GM12878 (cell line): ENCODE measurements around the gene LTA. TPM values are rescaled to one million over a fixed set of nuclear protein-coding genes. Genes with fewer than 3 reads are reported as not detected.

ENCODE experiments used
- BACH1 ChIP-seq: fragments of 450-650 bp; IDR thresholded peaks from 2 replicates; pipeline ENCODE4 v1.6.1; 2017; ENCODE audit warnings: mild to moderate bottlenecking, borderline replicate concordance
- BCL11A ChIP-seq: IDR thresholded peaks from 2 replicates; pipeline ENCODE4 v1.6.1; 2011; ENCODE audit warnings: low read depth, low read length
- CHD4 ChIP-seq: fragments of 200-600 bp; sonication (generic); IDR thresholded peaks from 2 replicates; pipeline ENCODE4 v1.6.1; 2016; ENCODE audit warnings: mild to moderate bottlenecking
- EP300 ChIP-seq, 2 experiments: fragments of 150-350 bp in 1 of 2; IDR thresholded peaks; 2 replicates each; pipeline ENCODE4 v1.6.1; 2011 to 2012; ENCODE audit warnings: low read depth in 2 of 2, low read length in 2 of 2, borderline replicate concordance in 1 of 2, improper control_type of control experiment in 1 of 2, inconsistent platforms in 1 of 2; ENCODE audit not compliant: control insufficient read depth in 1 of 2
- EZH2 ChIP-seq: IDR thresholded peaks from 2 replicates; pipeline ENCODE4 v1.6.1; 2012; ENCODE audit warnings: low read depth, mild to moderate bottlenecking, control low read depth, inconsistent platforms, low read length, borderline replicate concordance; ENCODE audit not compliant: control insufficient read depth
- LARP7 ChIP-seq: fragments of 450-650 bp; IDR thresholded peaks from 2 replicates; pipeline ENCODE4 v1.6.1; 2017; ENCODE audit warnings: mild to moderate bottlenecking
- MXI1 ChIP-seq: fragments of 150-350 bp; IDR thresholded peaks from 2 replicates; pipeline ENCODE4 v1.6.1; 2011; ENCODE audit warnings: low read depth, mild to moderate bottlenecking, inconsistent platforms, low read length, improper control_type of control experiment
- RAD51 ChIP-seq: fragments of 450-650 bp; IDR thresholded peaks from 2 replicates; pipeline ENCODE4 v1.6.1; 2016; ENCODE audit warnings: moderate library complexity, mild to moderate bottlenecking, inconsistent platforms
- RB1 ChIP-seq: fragments of 450-650 bp; formaldehyde crosslinking; IDR thresholded peaks from 2 replicates; pipeline ENCODE4 v1.6.1; 2017; ENCODE audit warnings: mild to moderate bottlenecking, borderline replicate concordance
- SMAD5 ChIP-seq: IDR thresholded peaks from 2 replicates; pipeline ENCODE4 v1.6.1; 2016; ENCODE audit warnings: antibody characterized with exemption, low read depth
- SREBF1 ChIP-seq: IDR thresholded peaks from 2 replicates; pipeline ENCODE4 v1.6.1; 2012; ENCODE audit warnings: mild to moderate bottlenecking, low read length
- WRNIP1 ChIP-seq: IDR thresholded peaks from 2 replicates; pipeline ENCODE4 v1.6.1; 2011; ENCODE audit warnings: low read depth, low read length, improper control_type of control experiment, borderline replicate concordance
- ZNF384 ChIP-seq: IDR thresholded peaks from 2 replicates; pipeline ENCODE4 v1.6.1; 2012; ENCODE audit warnings: low read depth, mild to moderate bottlenecking, low read length, improper control_type of control experiment, borderline replicate concordance
- ZSCAN29 ChIP-seq: fragments of 450-650 bp; IDR thresholded peaks from 2 replicates; pipeline ENCODE4 v1.6.1; 2017; ENCODE audit warnings: mild to moderate bottlenecking, moderate library complexity
- polyA plus RNA-seq, 11 experiments: library from polyadenylated mRNA; depleted of rRNA in 4 of 11; unstranded in 6 of 11; stranded (reverse) in 5 of 11; fragments of >200 nt; fragmentation: Nextera tagmentation in 4 of 11; fragmentation: Illumina TruSeq in 1 of 11; extraction: Ambion mirVana in 4 of 11; extraction: Trizol in 1 of 11; gene quantifications; 1 replicate in 1 of 11; 2 replicates in 10 of 11; pipeline versions ENCODE4 v1.2.1 to v1.2.3, GENCODE V29; 2011 to 2016; ENCODE audit warnings: inconsistent platforms in 2 of 11, missing spikeins in 2 of 11, low read depth in 1 of 11
- total RNA-seq, 4 experiments: library from RNA; depleted of rRNA in 3 of 4; stranded (reverse); fragments of >200 nt in 3 of 4; fragmentation: Illumina TruSeq in 1 of 4; extraction: Trizol in 1 of 4; gene quantifications; 2 replicates each; pipeline versions ENCODE4 v1.2.1 to v1.2.3, GENCODE V29; 2013 to 2021
- TF ChIP-seq, protein P1 (sequence below): fragments of 450-650 bp; formaldehyde crosslinking; IDR thresholded peaks from 2 replicates; pipeline ENCODE4 v1.4.0; 2022; ENCODE audit warnings: mild to moderate bottlenecking, moderate library complexity
- TF ChIP-seq, protein P2 (sequence below): fragments of 450-650 bp; IDR thresholded peaks from 2 replicates; pipeline ENCODE4 v1.6.1; 2014; ENCODE audit warnings: mild to moderate bottlenecking
- TF ChIP-seq, protein P3 (sequence below): IDR thresholded peaks from 2 replicates; pipeline ENCODE4 v1.6.1; 2011; ENCODE audit warnings: mild to moderate bottlenecking, low read depth, low read length, moderate library complexity; ENCODE audit not compliant: insufficient replicate concordance
- TF ChIP-seq, protein P4 (sequence below): IDR thresholded peaks from 2 replicates; pipeline ENCODE4 v1.6.1; 2012; ENCODE audit warnings: low read depth, low read length, improper control_type of control experiment
- TF ChIP-seq, protein P5 (sequence below): IDR thresholded peaks from 2 replicates; pipeline ENCODE4 v1.6.1; 2012; ENCODE audit warnings: low read length, inconsistent platforms
- TF ChIP-seq, protein P6 (sequence below): fragments of 450-650 bp; IDR thresholded peaks from 2 replicates; pipeline ENCODE4 v1.6.1; 2017; ENCODE audit warnings: low read depth, mild to moderate bottlenecking, moderate library complexity

Gene LTA
- total and polyA plus RNA-seq, 10 of the 15 experiments (the other 5 are each of a cell fraction or from before 2014, with no cell fraction given): 27.5 to 100 (median 75.1) TPM

DNA sequence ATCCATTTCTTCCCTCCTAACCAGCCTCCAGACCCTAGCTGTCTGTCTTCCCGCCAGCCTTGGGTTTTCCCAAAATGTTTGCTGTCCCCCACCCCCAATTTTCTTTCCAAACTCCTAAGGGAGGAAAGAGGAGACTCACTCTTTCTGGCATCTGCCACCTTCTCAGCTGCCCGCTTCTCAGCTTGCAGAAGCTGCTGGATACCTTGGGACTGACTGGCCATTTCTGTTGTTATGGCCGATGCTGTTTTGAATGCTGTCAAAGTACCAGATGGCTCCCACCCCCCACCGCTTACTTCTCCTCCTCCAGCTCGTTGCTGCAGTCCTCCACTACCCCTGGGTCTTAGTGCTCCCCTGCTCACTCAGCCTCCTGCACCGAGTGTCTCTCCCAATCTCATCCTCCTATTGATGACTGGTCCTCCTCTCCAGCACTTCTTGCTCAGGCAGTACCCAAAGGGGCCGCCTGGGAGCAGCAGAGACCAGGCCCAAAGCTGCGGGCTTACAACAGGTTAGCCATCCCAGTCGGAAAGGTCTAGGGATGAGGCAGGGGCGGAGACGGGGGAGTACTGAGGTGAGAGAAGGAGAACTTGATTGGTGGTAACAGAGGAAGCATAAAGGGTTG lies 25.6 kb upstream of the LTA start, which contains the start of gene ATP6V1G2 (continued):
- TF ChIP-seq, protein P1, sequence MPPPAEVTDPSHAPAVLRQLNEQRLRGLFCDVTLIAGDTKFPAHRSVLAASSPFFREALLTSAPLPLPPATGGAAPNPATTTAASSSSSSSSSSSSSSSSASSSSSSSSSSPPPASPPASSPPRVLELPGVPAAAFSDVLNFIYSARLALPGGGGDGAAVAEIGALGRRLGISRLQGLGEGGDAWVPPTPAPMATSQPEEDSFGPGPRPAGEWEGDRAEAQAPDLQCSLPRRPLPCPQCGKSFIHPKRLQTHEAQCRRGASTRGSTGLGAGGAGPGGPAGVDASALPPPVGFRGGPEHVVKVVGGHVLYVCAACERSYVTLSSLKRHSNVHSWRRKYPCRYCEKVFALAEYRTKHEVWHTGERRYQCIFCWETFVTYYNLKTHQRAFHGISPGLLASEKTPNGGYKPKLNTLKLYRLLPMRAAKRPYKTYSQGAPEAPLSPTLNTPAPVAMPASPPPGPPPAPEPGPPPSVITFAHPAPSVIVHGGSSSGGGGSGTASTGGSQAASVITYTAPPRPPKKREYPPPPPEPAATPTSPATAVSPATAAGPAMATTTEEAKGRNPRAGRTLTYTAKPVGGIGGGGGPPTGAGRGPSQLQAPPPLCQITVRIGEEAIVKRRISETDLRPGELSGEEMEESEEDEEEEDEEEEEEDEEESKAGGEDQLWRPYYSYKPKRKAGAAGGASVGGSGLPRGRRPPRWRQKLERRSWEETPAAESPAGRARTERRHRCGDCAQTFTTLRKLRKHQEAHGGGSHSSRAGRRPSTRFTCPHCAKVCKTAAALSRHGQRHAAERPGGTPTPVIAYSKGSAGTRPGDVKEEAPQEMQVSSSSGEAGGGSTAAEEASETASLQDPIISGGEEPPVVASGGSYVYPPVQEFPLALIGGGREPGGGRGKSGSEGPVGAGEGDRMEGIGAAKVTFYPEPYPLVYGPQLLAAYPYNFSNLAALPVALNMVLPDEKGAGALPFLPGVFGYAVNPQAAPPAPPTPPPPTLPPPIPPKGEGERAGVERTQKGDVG (CRISPR knock-in tag): no peak
- TF ChIP-seq MXI1 (no peak), RAD51 (no peak), ZSCAN29 (no peak), BACH1 (0 out of 2 replicates have a peak, but pooled peaks have one; percentile 29), CHD4 (no peak), BCL11A (no peak), EP300 (IDR thresholded peaks at IDR 0.05; ENCODE audit: borderline replicate concordance in 1 of 2, control insufficient read depth in 1 of 2, low read depth in 2 of 2, low read length in 2 of 2) (no peak), LARP7 (no peak), RB1 (peak; percentile 41; the same call in 1 of the 2 replicates), SMAD5 (no peak), WRNIP1 (no peak), ZNF384 (no peak), SREBF1 (no peak), EZH2 (no peak)
- TF ChIP-seq, protein P2, sequence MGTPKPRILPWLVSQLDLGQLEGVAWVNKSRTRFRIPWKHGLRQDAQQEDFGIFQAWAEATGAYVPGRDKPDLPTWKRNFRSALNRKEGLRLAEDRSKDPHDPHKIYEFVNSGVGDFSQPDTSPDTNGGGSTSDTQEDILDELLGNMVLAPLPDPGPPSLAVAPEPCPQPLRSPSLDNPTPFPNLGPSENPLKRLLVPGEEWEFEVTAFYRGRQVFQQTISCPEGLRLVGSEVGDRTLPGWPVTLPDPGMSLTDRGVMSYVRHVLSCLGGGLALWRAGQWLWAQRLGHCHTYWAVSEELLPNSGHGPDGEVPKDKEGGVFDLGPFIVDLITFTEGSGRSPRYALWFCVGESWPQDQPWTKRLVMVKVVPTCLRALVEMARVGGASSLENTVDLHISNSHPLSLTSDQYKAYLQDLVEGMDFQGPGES: 0 out of 2 replicates have a peak, but pooled peaks have one; percentile 22
- TF ChIP-seq, protein P3, sequence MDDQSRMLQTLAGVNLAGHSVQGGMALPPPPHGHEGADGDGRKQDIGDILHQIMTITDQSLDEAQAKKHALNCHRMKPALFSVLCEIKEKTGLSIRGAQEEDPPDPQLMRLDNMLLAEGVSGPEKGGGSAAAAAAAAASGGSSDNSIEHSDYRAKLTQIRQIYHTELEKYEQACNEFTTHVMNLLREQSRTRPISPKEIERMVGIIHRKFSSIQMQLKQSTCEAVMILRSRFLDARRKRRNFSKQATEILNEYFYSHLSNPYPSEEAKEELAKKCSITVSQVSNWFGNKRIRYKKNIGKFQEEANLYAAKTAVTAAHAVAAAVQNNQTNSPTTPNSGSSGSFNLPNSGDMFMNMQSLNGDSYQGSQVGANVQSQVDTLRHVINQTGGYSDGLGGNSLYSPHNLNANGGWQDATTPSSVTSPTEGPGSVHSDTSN: no peak
- TF ChIP-seq, protein P4, sequence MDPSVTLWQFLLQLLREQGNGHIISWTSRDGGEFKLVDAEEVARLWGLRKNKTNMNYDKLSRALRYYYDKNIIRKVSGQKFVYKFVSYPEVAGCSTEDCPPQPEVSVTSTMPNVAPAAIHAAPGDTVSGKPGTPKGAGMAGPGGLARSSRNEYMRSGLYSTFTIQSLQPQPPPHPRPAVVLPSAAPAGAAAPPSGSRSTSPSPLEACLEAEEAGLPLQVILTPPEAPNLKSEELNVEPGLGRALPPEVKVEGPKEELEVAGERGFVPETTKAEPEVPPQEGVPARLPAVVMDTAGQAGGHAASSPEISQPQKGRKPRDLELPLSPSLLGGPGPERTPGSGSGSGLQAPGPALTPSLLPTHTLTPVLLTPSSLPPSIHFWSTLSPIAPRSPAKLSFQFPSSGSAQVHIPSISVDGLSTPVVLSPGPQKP: no peak
- TF ChIP-seq, protein P5, sequence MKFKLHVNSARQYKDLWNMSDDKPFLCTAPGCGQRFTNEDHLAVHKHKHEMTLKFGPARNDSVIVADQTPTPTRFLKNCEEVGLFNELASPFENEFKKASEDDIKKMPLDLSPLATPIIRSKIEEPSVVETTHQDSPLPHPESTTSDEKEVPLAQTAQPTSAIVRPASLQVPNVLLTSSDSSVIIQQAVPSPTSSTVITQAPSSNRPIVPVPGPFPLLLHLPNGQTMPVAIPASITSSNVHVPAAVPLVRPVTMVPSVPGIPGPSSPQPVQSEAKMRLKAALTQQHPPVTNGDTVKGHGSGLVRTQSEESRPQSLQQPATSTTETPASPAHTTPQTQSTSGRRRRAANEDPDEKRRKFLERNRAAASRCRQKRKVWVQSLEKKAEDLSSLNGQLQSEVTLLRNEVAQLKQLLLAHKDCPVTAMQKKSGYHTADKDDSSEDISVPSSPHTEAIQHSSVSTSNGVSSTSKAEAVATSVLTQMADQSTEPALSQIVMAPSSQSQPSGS: no peak
- TF ChIP-seq, protein P6, sequence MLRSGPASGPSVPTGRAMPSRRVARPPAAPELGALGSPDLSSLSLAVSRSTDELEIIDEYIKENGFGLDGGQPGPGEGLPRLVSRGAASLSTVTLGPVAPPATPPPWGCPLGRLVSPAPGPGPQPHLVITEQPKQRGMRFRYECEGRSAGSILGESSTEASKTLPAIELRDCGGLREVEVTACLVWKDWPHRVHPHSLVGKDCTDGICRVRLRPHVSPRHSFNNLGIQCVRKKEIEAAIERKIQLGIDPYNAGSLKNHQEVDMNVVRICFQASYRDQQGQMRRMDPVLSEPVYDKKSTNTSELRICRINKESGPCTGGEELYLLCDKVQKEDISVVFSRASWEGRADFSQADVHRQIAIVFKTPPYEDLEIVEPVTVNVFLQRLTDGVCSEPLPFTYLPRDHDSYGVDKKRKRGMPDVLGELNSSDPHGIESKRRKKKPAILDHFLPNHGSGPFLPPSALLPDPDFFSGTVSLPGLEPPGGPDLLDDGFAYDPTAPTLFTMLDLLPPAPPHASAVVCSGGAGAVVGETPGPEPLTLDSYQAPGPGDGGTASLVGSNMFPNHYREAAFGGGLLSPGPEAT: no peak
